ENCODE measurements around the gene MIER3.

Gene MIER3

GRCh38 chr5:56986626-56986947 lies 34.7 kb upstream of the MIER3 start:
- no peak overlapping the region for H3K27ac ChIP-seq (replicated peaks)
- H3K4me3 ChIP-seq (replicated peaks; ENCODE audit: insufficient read depth, low read length): no peak overlapping the region
- no peaks in the 10 kb centered on the region for H3K27me3 ChIP-seq (ENCODE audit: insufficient read depth, poor library complexity, severe bottlenecking)
- DNase-seq (ENCODE audit: low read depth in 1 of 2, low spot score in 1 of 2): no peak
- TF ChIP-seq GABPA (IDR thresholded peaks at IDR 0.05; ENCODE audit: low read depth) (no peak), POLR2AphosphoS5 (IDR thresholded peaks at IDR 0.05; ENCODE audit: low read depth) (no peak), SPI1 (IDR thresholded peaks at IDR 0.05; ENCODE audit: borderline replicate concordance, low read depth) (no peak), CTCF (IDR thresholded peaks at IDR 0.05; ENCODE audit: insufficient read depth, low read length) (no peak)
- TF ChIP-seq, protein P1, sequence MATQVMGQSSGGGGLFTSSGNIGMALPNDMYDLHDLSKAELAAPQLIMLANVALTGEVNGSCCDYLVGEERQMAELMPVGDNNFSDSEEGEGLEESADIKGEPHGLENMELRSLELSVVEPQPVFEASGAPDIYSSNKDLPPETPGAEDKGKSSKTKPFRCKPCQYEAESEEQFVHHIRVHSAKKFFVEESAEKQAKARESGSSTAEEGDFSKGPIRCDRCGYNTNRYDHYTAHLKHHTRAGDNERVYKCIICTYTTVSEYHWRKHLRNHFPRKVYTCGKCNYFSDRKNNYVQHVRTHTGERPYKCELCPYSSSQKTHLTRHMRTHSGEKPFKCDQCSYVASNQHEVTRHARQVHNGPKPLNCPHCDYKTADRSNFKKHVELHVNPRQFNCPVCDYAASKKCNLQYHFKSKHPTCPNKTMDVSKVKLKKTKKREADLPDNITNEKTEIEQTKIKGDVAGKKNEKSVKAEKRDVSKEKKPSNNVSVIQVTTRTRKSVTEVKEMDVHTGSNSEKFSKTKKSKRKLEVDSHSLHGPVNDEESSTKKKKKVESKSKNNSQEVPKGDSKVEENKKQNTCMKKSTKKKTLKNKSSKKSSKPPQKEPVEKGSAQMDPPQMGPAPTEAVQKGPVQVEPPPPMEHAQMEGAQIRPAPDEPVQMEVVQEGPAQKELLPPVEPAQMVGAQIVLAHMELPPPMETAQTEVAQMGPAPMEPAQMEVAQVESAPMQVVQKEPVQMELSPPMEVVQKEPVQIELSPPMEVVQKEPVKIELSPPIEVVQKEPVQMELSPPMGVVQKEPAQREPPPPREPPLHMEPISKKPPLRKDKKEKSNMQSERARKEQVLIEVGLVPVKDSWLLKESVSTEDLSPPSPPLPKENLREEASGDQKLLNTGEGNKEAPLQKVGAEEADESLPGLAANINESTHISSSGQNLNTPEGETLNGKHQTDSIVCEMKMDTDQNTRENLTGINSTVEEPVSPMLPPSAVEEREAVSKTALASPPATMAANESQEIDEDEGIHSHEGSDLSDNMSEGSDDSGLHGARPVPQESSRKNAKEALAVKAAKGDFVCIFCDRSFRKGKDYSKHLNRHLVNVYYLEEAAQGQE (IDR thresholded peaks at IDR 0.05; ENCODE audit: insufficient replicate concordance, low read depth): no peak

DNA sequence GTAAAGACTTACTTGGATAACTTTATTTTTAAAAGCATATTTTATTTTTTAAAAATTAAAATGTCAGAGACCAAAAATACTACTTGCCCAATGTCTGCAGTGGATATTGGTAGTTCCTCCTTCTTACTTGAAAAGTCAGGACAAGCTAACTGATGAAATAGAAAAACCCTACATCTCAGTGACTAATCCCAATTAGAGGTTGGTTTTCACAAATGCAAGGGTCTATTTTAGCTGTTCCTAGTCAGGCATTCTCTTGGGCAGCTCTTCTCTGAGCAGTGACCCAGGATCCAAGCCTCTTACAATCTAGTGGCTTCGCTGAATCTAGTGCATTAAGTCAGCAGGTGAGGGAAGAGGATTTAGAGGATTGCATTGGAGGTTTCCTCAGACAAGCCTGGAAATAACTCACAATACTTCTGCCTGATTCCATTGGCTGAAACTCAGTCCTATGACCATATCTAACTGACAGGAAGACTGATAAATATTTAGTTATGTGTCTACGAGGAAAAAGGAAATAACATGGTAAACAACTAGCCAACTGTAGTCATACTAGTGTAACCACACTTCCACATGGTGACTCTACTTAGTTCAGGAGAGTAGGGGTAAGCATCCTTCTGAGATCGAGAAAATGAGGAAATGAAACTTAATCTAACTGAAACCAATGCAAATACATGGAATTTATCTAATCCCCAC lies 34.2 kb upstream of the MIER3 start:
- H3K27ac ChIP-seq (replicated peaks): no peak overlapping the region
- no peak for DNase-seq (ENCODE audit: low read depth in 1 of 2, low spot score in 1 of 2)
- TF ChIP-seq SPI1 (IDR thresholded peaks at IDR 0.05; ENCODE audit: borderline replicate concordance, low read depth) (peak; percentile 4; the same call in 1 of the 2 replicates), POLR2AphosphoS5 (IDR thresholded peaks at IDR 0.05; ENCODE audit: low read depth) (no peak), GABPA (IDR thresholded peaks at IDR 0.05; ENCODE audit: low read depth) (no peak), CTCF (IDR thresholded peaks at IDR 0.05; ENCODE audit: insufficient read depth, low read length) (no peak)
- TF ChIP-seq, protein P1 (IDR thresholded peaks at IDR 0.05; ENCODE audit: insufficient replicate concordance, low read depth): no peak

GRCh38 chr5:56984445-56984844 lies 32.5 kb upstream of the MIER3 start:
- H3K27ac ChIP-seq (replicated peaks): no peak overlapping the region
- no peaks in the 10 kb centered on the region for H3K27me3 ChIP-seq (ENCODE audit: insufficient read depth, poor library complexity, severe bottlenecking)
- no peak overlapping the region for H3K4me3 ChIP-seq (replicated peaks; ENCODE audit: insufficient read depth, low read length)
- DNase-seq (ENCODE audit: low read depth in 1 of 2, low spot score in 1 of 2): no peak
- TF ChIP-seq POLR2AphosphoS5 (IDR thresholded peaks at IDR 0.05; ENCODE audit: low read depth) (no peak), GABPA (IDR thresholded peaks at IDR 0.05; ENCODE audit: low read depth) (no peak), SPI1 (IDR thresholded peaks at IDR 0.05; ENCODE audit: borderline replicate concordance, low read depth) (no peak), CTCF (IDR thresholded peaks at IDR 0.05; ENCODE audit: insufficient read depth, low read length) (no peak)
- TF ChIP-seq, protein P1 (IDR thresholded peaks at IDR 0.05; ENCODE audit: insufficient replicate concordance, low read depth): no peak

More for the DNA sequence above, 34.2 kb upstream of the MIER3 start:
- H3K27me3 ChIP-seq (ENCODE audit: insufficient read depth, poor library complexity, severe bottlenecking): no peaks in the 10 kb centered on the region
- no peak overlapping the region for H3K4me3 ChIP-seq (replicated peaks; ENCODE audit: insufficient read depth, low read length)

All from HL-60 (cell line).